K562 (cell line): Measurements from ENCODE around the gene LAMP1. TPM values are rescaled to one million over a fixed set of nuclear protein-coding genes. Genes with fewer than 3 reads are reported as not detected.

Experiments
- BRCA1 ChIP-seq, 2 experiments: fragments of 450-650 bp in 1 of 2; sonication (generic) in 1 of 2; formaldehyde crosslinking in 1 of 2; IDR thresholded peaks; 2 replicates each; pipeline versions ENCODE4 v1.5.0 to v1.6.1; 2017 to 2020; ENCODE audit warnings: mild to moderate bottlenecking in 1 of 2, missing genetic modification reagents in 1 of 2
- JUN ChIP-seq, 2 experiments: sonication (generic) in 1 of 2; formaldehyde crosslinking in 1 of 2; IDR thresholded peaks; 2 replicates each; pipeline versions ENCODE4 v1.6.1 to v1.8.0; 2012 to 2022; ENCODE audit warnings: borderline replicate concordance in 2 of 2, mild to moderate bottlenecking in 2 of 2, improper control_type of control experiment in 1 of 2, low read depth in 1 of 2, low read length in 1 of 2, missing genetic modification reagents in 1 of 2
- JUNB ChIP-seq: fragments of 450-650 bp; formaldehyde crosslinking; conservative IDR thresholded peaks from 2 replicates; pipeline ENCODE4 v1.4.0; 2020; ENCODE audit warnings: mild to moderate bottlenecking
- NFATC3 ChIP-seq: fragments of 450-650 bp; IDR thresholded peaks from 2 replicates; pipeline ENCODE4 v1.6.1; 2017; ENCODE audit warnings: mild to moderate bottlenecking
- POLR3A ChIP-seq: IDR thresholded peaks from 2 replicates; pipeline ENCODE4 v1.6.1; 2011; ENCODE audit warnings: borderline replicate concordance, mild to moderate bottlenecking, moderate library complexity; ENCODE audit not compliant: insufficient read length, insufficient read depth; ENCODE audit errors: extremely low read depth
- RAD21 ChIP-seq, 2 experiments: fragments of 250-450 bp in 1 of 2; fragments of 450-650 bp in 1 of 2; sonication (Bioruptor Pico) in 1 of 2; formaldehyde crosslinking in 1 of 2; IDR thresholded peaks in 1 of 2; conservative IDR thresholded peaks in 1 of 2; 2 replicates each; pipeline versions ENCODE4 v1.4.0 to v1.8.0; 2020 to 2022; ENCODE audit warnings: mild to moderate bottlenecking in 2 of 2, moderate library complexity in 1 of 2
- RBBP5 ChIP-seq: fragments of 200-600 bp; sonication (generic); IDR thresholded peaks from 2 replicates; pipeline ENCODE4 v1.6.1; 2012; ENCODE audit warnings: borderline replicate concordance, mild to moderate bottlenecking, low read length, control low read depth, inconsistent platforms; ENCODE audit not compliant: insufficient read depth, poor library complexity, severe bottlenecking
- SMAD1 ChIP-seq: fragments of 150-350 bp; IDR thresholded peaks from 2 replicates; pipeline ENCODE4 v1.6.1; 2014; ENCODE audit warnings: low read length, low read depth; ENCODE audit not compliant: partially characterized antibody
- SMAD4 ChIP-seq: fragments of 250-450 bp; sonication (Bioruptor Pico); conservative IDR thresholded peaks from 2 replicates; pipeline ENCODE4 v1.8.0; 2021; ENCODE audit warnings: inconsistent platforms, mild to moderate bottlenecking, moderate library complexity
- SMC3 ChIP-seq: conservative IDR thresholded peaks from 2 replicates; pipeline ENCODE4 v1.6.1; 2011; ENCODE audit warnings: low read depth, low read length, improper control_type of control experiment; ENCODE audit not compliant: insufficient read depth
- ZFP36 ChIP-seq: fragments of 150-350 bp; IDR thresholded peaks from 2 replicates; pipeline ENCODE4 v1.6.1; 2018; ENCODE audit warnings: low read length, low read depth; ENCODE audit not compliant: partially characterized antibody
- ZNF253 ChIP-seq: fragments of 250-450 bp; sonication (Bioruptor Pico); conservative IDR thresholded peaks from 2 replicates; pipeline ENCODE4 v1.6.1; 2021; ENCODE audit warnings: mild to moderate bottlenecking
- ZNF561 ChIP-seq: fragments of 450-650 bp; formaldehyde crosslinking; conservative IDR thresholded peaks from 2 replicates; pipeline ENCODE4 v1.4.0; 2020; ENCODE audit warnings: mild to moderate bottlenecking, moderate library complexity
- ZNF695 ChIP-seq: fragments of 450-650 bp; formaldehyde crosslinking; IDR thresholded peaks from 2 replicates; pipeline ENCODE4 v1.4.0; 2020; ENCODE audit warnings: mild to moderate bottlenecking, moderate library complexity
- polyA plus RNA-seq, 8 experiments: library from polyadenylated mRNA; depleted of rRNA in 4 of 8; stranded (reverse) in 5 of 8; unstranded in 3 of 8; fragments of >200 nt; fragmentation: Nextera tagmentation in 2 of 8; fragmentation: Illumina TruSeq in 1 of 8; extraction: Ambion mirVana in 2 of 8; extraction: Trizol in 1 of 8; gene quantifications; 2 replicates each; pipeline versions ENCODE4 v1.2.1 to v1.2.3, GENCODE V29; 2011 to 2014; ENCODE audit warnings: inconsistent platforms in 1 of 8, missing spikeins in 1 of 8
- total RNA-seq, 7 experiments: library from RNA; depleted of rRNA in 6 of 7; stranded (reverse); fragments of >200 nt in 6 of 7; fragmentation: Illumina TruSeq in 2 of 7; extraction: Trizol in 2 of 7; gene quantifications; 2 replicates each; pipeline versions ENCODE4 v1.2.1 to v1.2.3, GENCODE V29; 2011 to 2021; ENCODE audit warnings: low replicate concordance in 1 of 7
- TF ChIP-seq, protein P1 (sequence below): fragments of 450-650 bp; IDR thresholded peaks from 2 replicates; pipeline ENCODE4 v1.6.1; 2016
- TF ChIP-seq, protein P2 (sequence below): IDR thresholded peaks from 3 replicates; pipeline ENCODE4 v1.6.1; 2011; ENCODE audit warnings: borderline replicate concordance, mild to moderate bottlenecking; ENCODE audit not compliant: insufficient read length, insufficient read depth
- TF ChIP-seq, protein P3 (sequence below): fragments of 450-650 bp; IDR thresholded peaks from 2 replicates; pipeline ENCODE4 v1.6.1; 2017; ENCODE audit warnings: mild to moderate bottlenecking, moderate library complexity
- TF ChIP-seq, protein P4 (sequence below), 2 experiments: fragments of 450-650 bp in 1 of 2; sonication (generic) in 1 of 2; formaldehyde crosslinking in 1 of 2; IDR thresholded peaks in 1 of 2; conservative IDR thresholded peaks in 1 of 2; 2 replicates each; pipeline versions ENCODE4 v1.6.1 to v1.8.1; 2016 to 2023; ENCODE audit warnings: mild to moderate bottlenecking in 2 of 2, moderate library complexity in 2 of 2, inconsistent platforms in 1 of 2, missing genetic modification reagents in 1 of 2
- TF ChIP-seq, protein P5 (sequence below), 2 experiments: IDR thresholded peaks; 2 replicates each; pipeline ENCODE4 v1.6.1; 2011; ENCODE audit warnings: borderline replicate concordance in 1 of 2, control low read depth in 1 of 2, low read depth in 1 of 2, low read length in 1 of 2, mild to moderate bottlenecking in 1 of 2, mixed read lengths in 1 of 2, moderate library complexity in 1 of 2; ENCODE audit not compliant: insufficient read depth in 1 of 2, insufficient read length in 1 of 2, poor library complexity in 1 of 2, severe bottlenecking in 1 of 2; ENCODE audit errors: extremely low read depth in 1 of 2
- TF ChIP-seq, protein P6 (sequence below): fragments of 250-450 bp; sonication (Bioruptor Pico); IDR thresholded peaks from 2 replicates; pipeline ENCODE4 v1.6.1; 2021; ENCODE audit warnings: mild to moderate bottlenecking

Gene LAMP1
- total and polyA plus RNA-seq, 9 of the 15 experiments (the other 6 are each of a cell fraction or from before 2014, with no cell fraction given) = 2.2 to 70.1 (median 30.5) TPM

DNA sequence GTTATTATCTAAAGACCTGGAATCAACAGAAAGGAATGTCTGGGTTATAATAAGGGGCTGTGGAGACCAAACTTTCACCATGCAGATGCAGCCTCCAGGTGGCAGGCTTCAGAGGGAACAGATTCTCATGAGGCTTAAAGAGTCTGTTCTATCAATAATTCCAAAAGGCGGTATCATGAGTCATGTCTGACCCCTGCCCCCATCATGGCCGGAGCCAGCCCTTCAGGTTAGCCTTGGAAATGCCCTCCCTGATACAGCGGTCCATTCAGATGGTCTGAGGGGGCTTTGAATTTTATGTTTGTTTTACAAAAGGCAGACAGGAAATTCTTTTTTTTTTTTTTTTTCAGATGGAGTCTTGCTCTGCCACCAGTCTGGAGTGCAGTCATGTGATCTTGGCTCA, 21.7 kb upstream of the LAMP1 start (continued):
- TF ChIP-seq, protein P1, sequence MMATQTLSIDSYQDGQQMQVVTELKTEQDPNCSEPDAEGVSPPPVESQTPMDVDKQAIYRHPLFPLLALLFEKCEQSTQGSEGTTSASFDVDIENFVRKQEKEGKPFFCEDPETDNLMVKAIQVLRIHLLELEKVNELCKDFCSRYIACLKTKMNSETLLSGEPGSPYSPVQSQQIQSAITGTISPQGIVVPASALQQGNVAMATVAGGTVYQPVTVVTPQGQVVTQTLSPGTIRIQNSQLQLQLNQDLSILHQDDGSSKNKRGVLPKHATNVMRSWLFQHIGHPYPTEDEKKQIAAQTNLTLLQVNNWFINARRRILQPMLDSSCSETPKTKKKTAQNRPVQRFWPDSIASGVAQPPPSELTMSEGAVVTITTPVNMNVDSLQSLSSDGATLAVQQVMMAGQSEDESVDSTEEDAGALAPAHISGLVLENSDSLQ = no peak
- TF ChIP-seq ZNF253 (CRISPR knock-in tag) (no peak), JUNB (CRISPR knock-in tag) (no peak), ZNF695 (CRISPR knock-in tag) (no peak), SMAD4 (CRISPR knock-in tag) (no peak), SMC3 (peak; percentile 22; the same call in 1 of the 2 replicates), POLR3A (no peak), BRCA1 (IDR thresholded peaks at IDR 0.05) (no peak), BRCA1 (CRISPR knock-in tag; IDR thresholded peaks at IDR 0.05) (no peak), SMAD1 (no peak), RBBP5 (no peak), RAD21 (CRISPR knock-in tag; conservative IDR thresholded peaks at IDR 0.05 in 1 of 2, IDR thresholded peaks at IDR 0.05 in 1 of 2) (peak; percentile 17 to 62; a peak in 2 of 4 replicates), NFATC3 (no peak), ZNF561 (no peak), ZFP36 (no peak), JUN (IDR thresholded peaks at IDR 0.05; ENCODE audit: borderline replicate concordance, low read depth, low read length) (peak; percentile 38; the same call in 1 of the 2 replicates), JUN (CRISPR knock-in tag; IDR thresholded peaks at IDR 0.05; ENCODE audit: borderline replicate concordance) (no peak)
- TF ChIP-seq, protein P2, sequence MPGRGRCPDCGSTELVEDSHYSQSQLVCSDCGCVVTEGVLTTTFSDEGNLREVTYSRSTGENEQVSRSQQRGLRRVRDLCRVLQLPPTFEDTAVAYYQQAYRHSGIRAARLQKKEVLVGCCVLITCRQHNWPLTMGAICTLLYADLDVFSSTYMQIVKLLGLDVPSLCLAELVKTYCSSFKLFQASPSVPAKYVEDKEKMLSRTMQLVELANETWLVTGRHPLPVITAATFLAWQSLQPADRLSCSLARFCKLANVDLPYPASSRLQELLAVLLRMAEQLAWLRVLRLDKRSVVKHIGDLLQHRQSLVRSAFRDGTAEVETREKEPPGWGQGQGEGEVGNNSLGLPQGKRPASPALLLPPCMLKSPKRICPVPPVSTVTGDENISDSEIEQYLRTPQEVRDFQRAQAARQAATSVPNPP = no peak
- TF ChIP-seq, protein P3, sequence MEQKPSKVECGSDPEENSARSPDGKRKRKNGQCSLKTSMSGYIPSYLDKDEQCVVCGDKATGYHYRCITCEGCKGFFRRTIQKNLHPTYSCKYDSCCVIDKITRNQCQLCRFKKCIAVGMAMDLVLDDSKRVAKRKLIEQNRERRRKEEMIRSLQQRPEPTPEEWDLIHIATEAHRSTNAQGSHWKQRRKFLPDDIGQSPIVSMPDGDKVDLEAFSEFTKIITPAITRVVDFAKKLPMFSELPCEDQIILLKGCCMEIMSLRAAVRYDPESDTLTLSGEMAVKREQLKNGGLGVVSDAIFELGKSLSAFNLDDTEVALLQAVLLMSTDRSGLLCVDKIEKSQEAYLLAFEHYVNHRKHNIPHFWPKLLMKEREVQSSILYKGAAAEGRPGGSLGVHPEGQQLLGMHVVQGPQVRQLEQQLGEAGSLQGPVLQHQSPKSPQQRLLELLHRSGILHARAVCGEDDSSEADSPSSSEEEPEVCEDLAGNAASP = no peak
- TF ChIP-seq, protein P4, sequence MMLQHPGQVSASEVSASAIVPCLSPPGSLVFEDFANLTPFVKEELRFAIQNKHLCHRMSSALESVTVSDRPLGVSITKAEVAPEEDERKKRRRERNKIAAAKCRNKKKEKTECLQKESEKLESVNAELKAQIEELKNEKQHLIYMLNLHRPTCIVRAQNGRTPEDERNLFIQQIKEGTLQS (IDR thresholded peaks at IDR 0.05) = peak; percentile 68
- TF ChIP-seq, protein P4 (CRISPR knock-in tag; conservative IDR thresholded peaks at IDR 0.05) = no peak
- TF ChIP-seq, protein P5, sequence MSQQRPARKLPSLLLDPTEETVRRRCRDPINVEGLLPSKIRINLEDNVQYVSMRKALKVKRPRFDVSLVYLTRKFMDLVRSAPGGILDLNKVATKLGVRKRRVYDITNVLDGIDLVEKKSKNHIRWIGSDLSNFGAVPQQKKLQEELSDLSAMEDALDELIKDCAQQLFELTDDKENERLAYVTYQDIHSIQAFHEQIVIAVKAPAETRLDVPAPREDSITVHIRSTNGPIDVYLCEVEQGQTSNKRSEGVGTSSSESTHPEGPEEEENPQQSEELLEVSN (IDR thresholded peaks at IDR 0.05; ENCODE audit: borderline replicate concordance in 1 of 2, extremely low read depth in 1 of 2, insufficient read depth in 1 of 2, insufficient read length in 1 of 2, low read depth in 1 of 2, low read length in 1 of 2, poor library complexity in 1 of 2, severe bottlenecking in 1 of 2) = no peak
- TF ChIP-seq, protein P6, sequence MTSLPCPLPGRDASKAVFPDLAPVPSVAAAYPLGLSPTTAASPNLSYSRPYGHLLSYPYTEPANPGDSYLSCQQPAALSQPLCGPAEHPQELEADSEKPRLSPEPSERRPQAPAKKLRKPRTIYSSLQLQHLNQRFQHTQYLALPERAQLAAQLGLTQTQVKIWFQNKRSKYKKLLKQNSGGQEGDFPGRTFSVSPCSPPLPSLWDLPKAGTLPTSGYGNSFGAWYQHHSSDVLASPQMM (CRISPR knock-in tag) = no peak
